Stimulated activated naive CD8-positive, alpha-beta T cell treated with anti-CD3 and anti-CD28 coated beads, Interleukin-15, Interleukin-2, amounts not matched to agents 100 ng/mL and 50 ng/mL, for 24 hours (primary cell): ENCODE data around the gene DNAJC2.
A peak's percentile ranks its signal among the peaks of the same experiment; 100 is the strongest.

Experiments
- H3K27ac Mint-ChIP-seq: one replicate; pipeline ENCODE4 v1.8.0; 2021; ENCODE audit warnings: mild to moderate bottlenecking, mixed read lengths
- H3K27me3 Mint-ChIP-seq: one replicate; pipeline ENCODE4 v1.8.0; 2021; ENCODE audit warnings: mixed read lengths
- H3K36me3 Mint-ChIP-seq: one replicate; pipeline ENCODE4 v1.8.0; 2021; ENCODE audit warnings: low read depth, mixed read lengths
- H3K4me1 Mint-ChIP-seq: one replicate; pipeline ENCODE4 v1.8.0; 2021; ENCODE audit warnings: low read depth, mixed read lengths
- H3K4me3 Mint-ChIP-seq: one replicate; pipeline ENCODE4 v1.8.0; 2021; ENCODE audit warnings: mild to moderate bottlenecking, mixed read lengths
- H3K9me3 Mint-ChIP-seq: one replicate; pipeline ENCODE4 v1.8.0; 2021; ENCODE audit warnings: mixed read lengths

Gene DNAJC2

GRCh38 chr7:103348959-103349358, 4.4 kb upstream of the DNAJC2 start:
- Mint-ChIP-seq H3K36me3 (peaks cover 30% of the 10 kb centered on the region), H3K4me3 (peak overlapping the region; percentile 99), H3K4me1 (peaks cover 62% of the 10 kb centered on the region), H3K27me3 (no peaks in the 10 kb centered on the region), H3K27ac (peak overlapping the region; percentile 34), H3K9me3 (no peaks in the 10 kb centered on the region)

GRCh38 chr7:103348452-103348851, 3.9 kb upstream of the DNAJC2 start:
- peaks cover 67% of the 10 kb centered on the region for H3K4me1 Mint-ChIP-seq
- peaks cover 30% of the 10 kb centered on the region for H3K36me3 Mint-ChIP-seq
- H3K4me3 Mint-ChIP-seq, result peak overlapping the region; percentile 99
- H3K27ac Mint-ChIP-seq, result peak overlapping the region; percentile 84
- H3K27me3 Mint-ChIP-seq, result no peaks in the 10 kb centered on the region
- no peaks in the 10 kb centered on the region for H3K9me3 Mint-ChIP-seq

- H3K9me3 Mint-ChIP-seq, result no peaks in the 10 kb centered on the region
- H3K4me1 Mint-ChIP-seq, result peaks cover 72% of the 10 kb centered on the region
- no peaks in the 10 kb centered on the region for H3K27me3 Mint-ChIP-seq
- H3K36me3 Mint-ChIP-seq, result peaks cover 25% of the 10 kb centered on the region
- peak within 1 kb of the TSS; percentile 99 for H3K4me3 Mint-ChIP-seq
- peak within 1 kb of the TSS; percentile 98 for H3K27ac Mint-ChIP-seq
Observed at GRCh38 chr7:103347507-103348267, 3.1 kb upstream of the DNAJC2 start, which contains the start of gene PSMC2. PSMC2 (plus strand) TSS chr7:103347643; CDS start chr7:103347712, 69 bp downstream.

- H3K4me3 Mint-ChIP-seq, result peak overlapping the region; percentile 99
- peaks cover 71% of the 10 kb centered on the region for H3K4me1 Mint-ChIP-seq
- peak overlapping the region; percentile 98 for H3K27ac Mint-ChIP-seq
- no peaks in the 10 kb centered on the region for H3K27me3 Mint-ChIP-seq
- no peaks in the 10 kb centered on the region for H3K9me3 Mint-ChIP-seq
- peaks cover 24% of the 10 kb centered on the region for H3K36me3 Mint-ChIP-seq
Observed at GRCh38 chr7:103346396-103346795, 1.8 kb upstream of the DNAJC2 start.

- peak overlapping the region; percentile 99 for H3K27ac Mint-ChIP-seq
- no peaks in the 10 kb centered on the region for H3K9me3 Mint-ChIP-seq
Observed at GRCh38 chr7:103343758-103344452, 662 bp downstream of the DNAJC2 start.

GRCh38 chr7:103343332-103343731, 1.2 kb downstream of the DNAJC2 start:
- H3K36me3 Mint-ChIP-seq, result peaks cover 34% of the 10 kb centered on the region
- no peaks in the 10 kb centered on the region for H3K9me3 Mint-ChIP-seq
- H3K27ac Mint-ChIP-seq, result peak overlapping the region; percentile 99
- H3K4me1 Mint-ChIP-seq, result peaks cover 75% of the 10 kb centered on the region
- H3K4me3 Mint-ChIP-seq, result peak overlapping the region; percentile 97
- no peaks in the 10 kb centered on the region for H3K27me3 Mint-ChIP-seq

More at GRCh38 chr7:103343758-103344452, 662 bp downstream of the DNAJC2 start:
- Mint-ChIP-seq H3K4me3 (peak overlapping the region; percentile 97), H3K4me1 (peaks cover 77% of the 10 kb centered on the region), H3K27me3 (no peaks in the 10 kb centered on the region), H3K36me3 (peaks cover 34% of the 10 kb centered on the region)

- Mint-ChIP-seq H3K9me3 (no peaks in the 10 kb centered on the region), H3K27ac (peak overlapping the region; percentile 38), H3K4me3 (peak overlapping the region; percentile 59), H3K36me3 (peaks cover 49% of the 10 kb centered on the region), H3K4me1 (peaks cover 64% of the 10 kb centered on the region), H3K27me3 (no peaks in the 10 kb centered on the region)
Observed at GRCh38 chr7:103341466-103341865, 3.1 kb downstream of the DNAJC2 start.

GRCh38 chr7:103338864-103339263, 5.7 kb downstream of the DNAJC2 start:
- Mint-ChIP-seq H3K4me3 (no peak overlapping the region), H3K36me3 (peaks cover 60% of the 10 kb centered on the region), H3K27ac (no peak overlapping the region), H3K4me1 (peaks cover 47% of the 10 kb centered on the region), H3K9me3 (no peaks in the 10 kb centered on the region), H3K27me3 (no peaks in the 10 kb centered on the region)

GRCh38 chr7:103336761-103337160, 7.8 kb downstream of the DNAJC2 start:
- Mint-ChIP-seq H3K36me3 (peaks cover 71% of the 10 kb centered on the region), H3K27me3 (no peaks in the 10 kb centered on the region), H3K27ac (no peak overlapping the region), H3K4me1 (peaks cover 29% of the 10 kb centered on the region), H3K9me3 (no peaks in the 10 kb centered on the region), H3K4me3 (no peak overlapping the region)

GRCh38 chr7:103325744-103326143, 18.8 kb downstream of the DNAJC2 start:
- Mint-ChIP-seq H3K4me1 (peaks cover 23% of the 10 kb centered on the region), H3K36me3 (peaks cover 63% of the 10 kb centered on the region), H3K27ac (peak overlapping the region; percentile 82), H3K4me3 (no peak overlapping the region), H3K9me3 (no peaks in the 10 kb centered on the region), H3K27me3 (no peaks in the 10 kb centered on the region)

GRCh38 chr7:103317009-103317408, 27.6 kb downstream of the DNAJC2 start:
- Mint-ChIP-seq H3K4me3 (no peak overlapping the region), H3K4me1 (peaks cover 6% of the 10 kb centered on the region), H3K27me3 (no peaks in the 10 kb centered on the region), H3K9me3 (no peaks in the 10 kb centered on the region), H3K27ac (peak overlapping the region; percentile 79), H3K36me3 (peaks cover 82% of the 10 kb centered on the region)

GRCh38 chr7:103316380-103316941, 28.1 kb downstream of the DNAJC2 start:
- Mint-ChIP-seq H3K4me1 (peaks cover 6% of the 10 kb centered on the region), H3K36me3 (peaks cover 82% of the 10 kb centered on the region), H3K27ac (peak overlapping the region; percentile 79), H3K4me3 (no peak overlapping the region), H3K9me3 (no peaks in the 10 kb centered on the region), H3K27me3 (no peaks in the 10 kb centered on the region)

GRCh38 chr7:103314852-103315251, 29.7 kb downstream of the DNAJC2 start:
- peaks cover 98% of the 10 kb centered on the region for H3K36me3 Mint-ChIP-seq
- H3K27ac Mint-ChIP-seq, result no peak overlapping the region
- peaks cover 6% of the 10 kb centered on the region for H3K4me1 Mint-ChIP-seq
- H3K4me3 Mint-ChIP-seq, result no peak overlapping the region
- no peaks in the 10 kb centered on the region for H3K9me3 Mint-ChIP-seq
- H3K27me3 Mint-ChIP-seq, result no peaks in the 10 kb centered on the region

- Mint-ChIP-seq H3K9me3 (no peaks in the 10 kb centered on the region), H3K4me3 (no peak overlapping the region), H3K4me1 (peaks cover 28% of the 10 kb centered on the region), H3K27ac (peak overlapping the region; percentile 36), H3K27me3 (no peaks in the 10 kb centered on the region), H3K36me3 (peaks cover 75% of the 10 kb centered on the region)
Observed at GRCh38 chr7:103307503-103308231, 36.9 kb downstream of the DNAJC2 start.
